MCF 10A (cell line): Measurements from ENCODE around the gene PEX7. TPM values are rescaled to one million over a fixed set of nuclear protein-coding genes. Genes with fewer than 3 reads are reported as not detected.

Experiments used
- BruUV-seq: library from RNA; stranded (reverse); fragments of 400-500 nt; replicated peaks from 2 replicates; lab custom pipeline; 2021; lab: Mats Ljungman, UMichigan
- CTCF ChIA-PET: fragments of 300-600 bp; sonication (Branson Sonifier 250); formaldehyde crosslinking; extraction: SDS; loops from one replicate; lab custom pipeline; 2021; ENCODE audit warnings: antibody characterized with exemption, inconsistent platforms; lab: Yijun Ruan, JAX
- POLR2A ChIA-PET: fragments of 300-600, 350-650 bp; sonication (Branson Sonifier 250); formaldehyde crosslinking; extraction: SDS; loops from one replicate; lab custom pipeline; 2020; ENCODE audit warnings: antibody characterized with exemption, inconsistent platforms; lab: Yijun Ruan, JAX
- DNase-seq: peaks from one replicate; pipeline ENCODE4 v3.0.0-alpha.2; 2018; ENCODE audit not compliant: unreplicated experiment
- H3K27ac Mint-ChIP-seq: one replicate; pipeline ENCODE4 v1.8.0; 2022; ENCODE audit warnings: mild to moderate bottlenecking, low read depth, mixed read lengths; ENCODE audit not compliant: unreplicated experiment
- H3K27me3 Mint-ChIP-seq: one replicate; pipeline ENCODE4 v1.8.0; 2022; ENCODE audit warnings: mixed read lengths; ENCODE audit not compliant: insufficient read depth, unreplicated experiment
- H3K36me3 Mint-ChIP-seq: one replicate; pipeline ENCODE4 v1.8.0; 2022; ENCODE audit warnings: mild to moderate bottlenecking, moderate library complexity, mixed read lengths; ENCODE audit not compliant: insufficient read depth, unreplicated experiment
- H3K4me1 Mint-ChIP-seq: one replicate; pipeline ENCODE4 v1.8.0; 2022; ENCODE audit warnings: mixed read lengths; ENCODE audit not compliant: insufficient read depth, unreplicated experiment
- H3K4me3 Mint-ChIP-seq: one replicate; pipeline ENCODE4 v1.8.0; 2022; ENCODE audit warnings: mild to moderate bottlenecking, moderate library complexity, mixed read lengths; ENCODE audit not compliant: unreplicated experiment
- H3K9me3 Mint-ChIP-seq: one replicate; pipeline ENCODE4 v1.8.0; 2022; ENCODE audit warnings: mixed read lengths; ENCODE audit not compliant: unreplicated experiment
- intact Hi-C: fragments of 100-400 bp; cut with micrococcal nuclease; formaldehyde crosslinking; loops from 2 replicates; pipeline ENCODE4 v1.14.1; 2022
- total RNA-seq: library from RNA; stranded (reverse); gene quantifications from 2 replicates; pipeline ENCODE4 v1.2.3, GENCODE V29; 2022
- TF ChIP-seq, protein P1 (sequence below): fragments of 200-600 bp; IDR thresholded peaks from one replicate; pipeline ENCODE4 v1.8.0; 2022; ENCODE audit warnings: antibody characterized with exemption, mild to moderate bottlenecking; ENCODE audit not compliant: unreplicated experiment

Gene PEX7
- total RNA-seq, 1 experiment from 2014 or later: 6.0 TPM

DNA sequence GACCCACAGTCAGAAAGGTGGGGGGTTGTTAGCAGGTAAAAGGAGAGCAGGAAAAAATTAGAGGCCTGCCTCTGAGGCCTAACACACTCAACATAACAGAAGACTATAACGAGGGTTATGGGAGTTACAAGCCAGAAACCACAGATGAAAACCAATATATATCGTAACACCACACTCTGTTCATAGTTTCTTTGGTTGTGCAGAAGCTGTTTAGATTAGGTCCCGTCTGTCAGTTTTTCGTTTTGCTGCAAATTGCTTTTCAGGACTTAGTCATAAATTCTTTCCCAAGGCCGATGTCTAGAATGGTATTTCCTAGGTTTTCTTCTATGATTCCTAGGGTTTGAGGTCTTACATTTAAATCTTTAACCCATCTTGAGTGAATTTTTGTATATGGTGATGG lies 26.4 kb upstream of the PEX7 start:
- no peak for DNase-seq
- H3K27me3 Mint-ChIP-seq: no peaks in the 10 kb centered on the region
- ChIA-PET POLR2A (interaction anchor here (2.4 kb wide), 1 partner anchor 152 kb away, joined by 13 read pairs; no protein-coding TSS in a partner anchor), CTCF (interaction anchor here (5.9 kb wide), 1 partner anchor 152 kb away, joined by 71 read pairs; no protein-coding TSS in a partner anchor)
- no TSS peak for BruUV-seq
- no peaks in the 10 kb centered on the region for H3K9me3 Mint-ChIP-seq
- no peak overlapping the region for H3K4me3 Mint-ChIP-seq
- intact Hi-C loops: loop anchor here (10.0 kb wide), 1 partner anchor 511 kb away; the partner anchor contains the start of gene BCLAF1
- H3K27ac Mint-ChIP-seq: no peak overlapping the region
- peaks cover 5% of the 10 kb centered on the region for H3K36me3 Mint-ChIP-seq
- TF ChIP-seq, protein P1, sequence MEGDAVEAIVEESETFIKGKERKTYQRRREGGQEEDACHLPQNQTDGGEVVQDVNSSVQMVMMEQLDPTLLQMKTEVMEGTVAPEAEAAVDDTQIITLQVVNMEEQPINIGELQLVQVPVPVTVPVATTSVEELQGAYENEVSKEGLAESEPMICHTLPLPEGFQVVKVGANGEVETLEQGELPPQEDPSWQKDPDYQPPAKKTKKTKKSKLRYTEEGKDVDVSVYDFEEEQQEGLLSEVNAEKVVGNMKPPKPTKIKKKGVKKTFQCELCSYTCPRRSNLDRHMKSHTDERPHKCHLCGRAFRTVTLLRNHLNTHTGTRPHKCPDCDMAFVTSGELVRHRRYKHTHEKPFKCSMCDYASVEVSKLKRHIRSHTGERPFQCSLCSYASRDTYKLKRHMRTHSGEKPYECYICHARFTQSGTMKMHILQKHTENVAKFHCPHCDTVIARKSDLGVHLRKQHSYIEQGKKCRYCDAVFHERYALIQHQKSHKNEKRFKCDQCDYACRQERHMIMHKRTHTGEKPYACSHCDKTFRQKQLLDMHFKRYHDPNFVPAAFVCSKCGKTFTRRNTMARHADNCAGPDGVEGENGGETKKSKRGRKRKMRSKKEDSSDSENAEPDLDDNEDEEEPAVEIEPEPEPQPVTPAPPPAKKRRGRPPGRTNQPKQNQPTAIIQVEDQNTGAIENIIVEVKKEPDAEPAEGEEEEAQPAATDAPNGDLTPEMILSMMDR: no peak
- peaks cover 6% of the 10 kb centered on the region for H3K4me1 Mint-ChIP-seq

DNA sequence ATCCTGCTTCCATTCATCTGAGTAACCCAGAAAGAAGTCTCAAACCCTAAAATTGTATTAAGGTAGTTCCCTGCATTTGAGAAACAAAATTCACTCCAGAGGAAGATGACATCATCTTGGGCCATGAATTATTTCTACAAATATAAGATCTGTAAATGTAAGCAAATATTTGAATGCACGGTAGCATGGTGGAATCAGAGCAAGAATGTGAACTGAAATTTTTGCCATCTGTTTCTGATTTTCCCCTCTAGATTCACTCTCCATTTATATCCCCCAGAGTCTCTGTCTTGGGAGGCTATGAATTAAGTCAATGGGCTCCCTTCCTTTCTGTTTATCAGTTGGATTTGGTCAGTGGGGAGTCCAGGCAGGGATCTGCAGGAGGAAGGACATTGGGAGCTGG lies 24.3 kb upstream of the PEX7 start:
- Mint-ChIP-seq H3K9me3 (no peaks in the 10 kb centered on the region), H3K27me3 (no peaks in the 10 kb centered on the region), H3K36me3 (no peaks in the 10 kb centered on the region), H3K4me3 (no peak overlapping the region), H3K27ac (no peak overlapping the region), H3K4me1 (peaks cover 5% of the 10 kb centered on the region)
- no TSS peak for BruUV-seq
- TF ChIP-seq, protein P1: no peak
- ChIA-PET CTCF (interaction anchor here (0.6 to 5.9 kb wide), 3 partner anchors 52 to 185 kb away, joined by 3 to 71 read pairs (median 4); no protein-coding TSS in a partner anchor), POLR2A (interaction anchor here (0.6 kb wide), 1 partner anchor 178 kb away, joined by 3 read pairs; no protein-coding TSS in a partner anchor)
- intact Hi-C loops: loop anchor here (10.0 kb wide), 1 partner anchor 513 kb away; the partner anchor contains the start of gene BCLAF1
- DNase-seq: no peak

DNA sequence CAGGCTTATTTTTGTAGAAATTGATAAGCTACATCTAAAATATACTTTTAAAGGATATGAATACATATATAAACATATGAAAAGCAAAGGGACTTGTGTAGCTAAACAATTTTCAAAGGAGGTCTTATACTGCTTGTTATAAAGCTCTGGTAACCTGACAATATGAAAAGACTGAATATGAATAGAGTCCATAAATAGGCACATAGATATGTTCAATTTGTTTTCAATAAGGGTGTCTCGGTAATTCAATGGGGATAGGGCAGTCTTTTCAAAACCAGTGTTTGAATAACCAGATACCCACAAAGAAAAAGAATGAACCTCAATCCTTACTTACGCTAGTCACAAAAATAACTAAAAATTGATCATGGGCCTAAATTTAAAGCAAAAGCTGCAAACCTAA lies 20.8 kb upstream of the PEX7 start:
- H3K4me1 Mint-ChIP-seq: no peaks in the 10 kb centered on the region
- no peaks in the 10 kb centered on the region for H3K36me3 Mint-ChIP-seq
- H3K4me3 Mint-ChIP-seq: no peak overlapping the region
- no TSS peak for BruUV-seq
- intact Hi-C loops: no loop called here
- H3K9me3 Mint-ChIP-seq: no peaks in the 10 kb centered on the region
- POLR2A ChIA-PET: no interaction called here
- TF ChIP-seq, protein P1: no peak
- no peak for DNase-seq
- CTCF ChIA-PET: interaction anchor here (2.0 to 2.4 kb wide), 2 partner anchors 9 to 158 kb away, joined by 9 to 11 read pairs; partner anchors contain the start of gene MAP3K5
- H3K27ac Mint-ChIP-seq: no peak overlapping the region
- H3K27me3 Mint-ChIP-seq: no peaks in the 10 kb centered on the region

DNA sequence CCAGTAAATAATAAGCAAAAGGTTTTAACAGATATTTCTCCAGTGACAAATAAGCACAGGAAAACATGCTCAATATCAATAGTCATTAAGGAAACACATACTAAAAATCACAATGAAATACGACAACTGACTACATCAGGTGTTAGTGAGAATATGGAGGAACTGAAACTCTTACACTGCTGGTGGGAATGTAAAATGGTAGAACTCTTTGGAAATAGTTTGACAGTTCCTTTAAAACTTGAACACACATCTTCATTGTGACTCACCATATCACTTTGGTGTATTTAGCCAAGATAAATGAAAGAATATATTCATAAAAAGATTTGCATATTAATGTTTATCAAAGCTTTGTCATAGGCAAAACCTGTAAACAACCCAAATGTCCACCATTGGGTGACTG lies 18.8 kb upstream of the PEX7 start:
- TF ChIP-seq, protein P1: no peak
- H3K9me3 Mint-ChIP-seq: no peaks in the 10 kb centered on the region
- DNase-seq: no peak
- H3K27me3 Mint-ChIP-seq: no peaks in the 10 kb centered on the region
- CTCF ChIA-PET: interaction anchor here (0.6 to 0.8 kb wide), 2 partner anchors 159 to 160 kb away, joined by 4 to 6 read pairs; no protein-coding TSS in a partner anchor
- no peaks in the 10 kb centered on the region for H3K36me3 Mint-ChIP-seq
- H3K4me1 Mint-ChIP-seq: no peaks in the 10 kb centered on the region
- no peak overlapping the region for H3K4me3 Mint-ChIP-seq
- POLR2A ChIA-PET: no interaction called here
- no peak overlapping the region for H3K27ac Mint-ChIP-seq
- BruUV-seq: no TSS peak
- intact Hi-C loops: no loop called here
